Measurements from ENCODE around the gene STARD10. TPM values are rescaled to one million over a fixed set of nuclear protein-coding genes. Genes with fewer than 3 reads are reported as not detected.

Gene STARD10
- total and polyA plus RNA-seq, 2 of the 8 experiments (the other 6 are each of a cell fraction or from before 2014, with no cell fraction given) = 23.7 to 35.7 TPM

- no peak for TF ChIP-seq CHD7 (IDR thresholded peaks at IDR 0.05; ENCODE audit: insufficient replicate concordance, low read length)
- TF ChIP-seq CTCF (IDR thresholded peaks at IDR 0.05; ENCODE audit: control extremely low read depth in 1 of 3, insufficient read depth in 1 of 3, low read depth in 1 of 3, low read length in 3 of 3) = no peak
- no peak for TF ChIP-seq MAFK (IDR thresholded peaks at IDR 0.05; ENCODE audit: low read depth, low read length)
- no peak for TF ChIP-seq BACH1 (IDR thresholded peaks at IDR 0.05; ENCODE audit: low read length)
- TF ChIP-seq ATF2 (IDR thresholded peaks at IDR 0.05; ENCODE audit: low read length) = no peak
- TF ChIP-seq CHD2 (IDR thresholded peaks at IDR 0.05; ENCODE audit: low read length) = no peak
Observed at GRCh38 chr11:72745511-72745910, 48.3 kb downstream of the STARD10 start (continued).

Data from H1 (cell line).